IMR-90 (cell line): Measurements from ENCODE around the gene SLC39A11.

Source experiments
- CEBPB ChIP-seq: IDR thresholded peaks from 2 replicates; pipeline ENCODE4 v1.6.1; 2012; ENCODE audit warnings: low read depth, low read length, improper control_type of control experiment
- CHD1 ChIP-seq: IDR thresholded peaks from 2 replicates; pipeline ENCODE4 v1.6.1; 2012; ENCODE audit warnings: low read depth, low read length, improper control_type of control experiment
- FOS ChIP-seq: fragments of 150-350 bp; IDR thresholded peaks from 2 replicates; pipeline ENCODE4 v1.6.1; 2016; ENCODE audit warnings: low read depth, low read length
- MAFK ChIP-seq: IDR thresholded peaks from 2 replicates; pipeline ENCODE4 v1.6.1; 2012; ENCODE audit warnings: low read depth, low read length, improper control_type of control experiment
- MAZ ChIP-seq: IDR thresholded peaks from 2 replicates; pipeline ENCODE4 v1.6.1; 2012; ENCODE audit warnings: low read depth, mild to moderate bottlenecking, low read length, improper control_type of control experiment, moderate library complexity, borderline replicate concordance
- NFE2L2 ChIP-seq: fragments of 150-350 bp; IDR thresholded peaks from 2 replicates; pipeline ENCODE4 v1.6.1; 2016; ENCODE audit warnings: low read depth, mild to moderate bottlenecking, low read length
- POLR2A ChIP-seq: IDR thresholded peaks from 2 replicates; pipeline ENCODE4 v1.6.1; 2012; ENCODE audit warnings: mild to moderate bottlenecking, low read depth, low read length
- RAD21 ChIP-seq: IDR thresholded peaks from 2 replicates; pipeline ENCODE4 v1.6.1; 2012; ENCODE audit warnings: low read length, improper control_type of control experiment
- RCOR1 ChIP-seq: IDR thresholded peaks from 2 replicates; pipeline ENCODE4 v1.6.1; 2012; ENCODE audit warnings: mild to moderate bottlenecking, low read length, improper control_type of control experiment; ENCODE audit not compliant: insufficient replicate concordance
- RFX5 ChIP-seq: IDR thresholded peaks from 2 replicates; pipeline ENCODE4 v1.8.0; 2012; ENCODE audit warnings: low read depth, mild to moderate bottlenecking, low read length, moderate library complexity
- SMC3 ChIP-seq: fragments of 150-350 bp; IDR thresholded peaks from 2 replicates; pipeline ENCODE4 v1.6.1; 2016; ENCODE audit warnings: low read depth, mild to moderate bottlenecking, antibody characterized with exemption, low read length, moderate library complexity
- TF ChIP-seq, protein P1 (sequence below): conservative IDR thresholded peaks from 2 replicates; pipeline ENCODE4 v1.5.1; 2012; ENCODE audit warnings: mild to moderate bottlenecking, low read depth, low read length, improper control_type of control experiment
- TF ChIP-seq, protein P2 (sequence below): fragments of 150-350 bp; IDR thresholded peaks from 2 replicates; pipeline ENCODE4 v1.6.1; 2017; ENCODE audit warnings: mild to moderate bottlenecking, antibody characterized with exemption, low read length, low read depth

DNA sequence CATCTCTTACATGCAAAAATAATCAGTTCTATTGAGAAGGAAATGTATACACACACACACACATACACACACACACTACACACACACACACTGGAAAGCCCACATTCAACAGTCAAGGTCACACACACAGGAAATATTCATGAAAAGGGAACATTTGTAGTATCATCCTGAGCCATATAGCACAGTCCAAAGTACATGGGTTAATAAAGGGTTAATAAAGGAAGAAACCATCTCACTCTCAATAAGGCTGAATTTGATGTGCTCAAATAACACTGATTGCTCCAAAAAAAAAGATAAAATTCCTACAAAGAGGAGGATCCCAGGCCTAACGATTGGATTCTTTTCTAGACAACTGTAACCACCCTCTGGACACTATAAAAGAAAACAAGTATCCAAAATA, 164.7 kb downstream of the SLC39A11 start:
- no peak for TF ChIP-seq SMC3
- no peak for TF ChIP-seq NFE2L2
- TF ChIP-seq, protein P1, sequence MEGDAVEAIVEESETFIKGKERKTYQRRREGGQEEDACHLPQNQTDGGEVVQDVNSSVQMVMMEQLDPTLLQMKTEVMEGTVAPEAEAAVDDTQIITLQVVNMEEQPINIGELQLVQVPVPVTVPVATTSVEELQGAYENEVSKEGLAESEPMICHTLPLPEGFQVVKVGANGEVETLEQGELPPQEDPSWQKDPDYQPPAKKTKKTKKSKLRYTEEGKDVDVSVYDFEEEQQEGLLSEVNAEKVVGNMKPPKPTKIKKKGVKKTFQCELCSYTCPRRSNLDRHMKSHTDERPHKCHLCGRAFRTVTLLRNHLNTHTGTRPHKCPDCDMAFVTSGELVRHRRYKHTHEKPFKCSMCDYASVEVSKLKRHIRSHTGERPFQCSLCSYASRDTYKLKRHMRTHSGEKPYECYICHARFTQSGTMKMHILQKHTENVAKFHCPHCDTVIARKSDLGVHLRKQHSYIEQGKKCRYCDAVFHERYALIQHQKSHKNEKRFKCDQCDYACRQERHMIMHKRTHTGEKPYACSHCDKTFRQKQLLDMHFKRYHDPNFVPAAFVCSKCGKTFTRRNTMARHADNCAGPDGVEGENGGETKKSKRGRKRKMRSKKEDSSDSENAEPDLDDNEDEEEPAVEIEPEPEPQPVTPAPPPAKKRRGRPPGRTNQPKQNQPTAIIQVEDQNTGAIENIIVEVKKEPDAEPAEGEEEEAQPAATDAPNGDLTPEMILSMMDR, result no peak
- TF ChIP-seq MAFK, result no peak
- no peak for TF ChIP-seq CEBPB
- TF ChIP-seq RCOR1, result no peak
- no peak for TF ChIP-seq RAD21
- TF ChIP-seq POLR2A, result no peak
- no peak for TF ChIP-seq FOS
- TF ChIP-seq RFX5, result no peak
- no peak for TF ChIP-seq MAZ
- no peak for TF ChIP-seq CHD1
- TF ChIP-seq, protein P2, sequence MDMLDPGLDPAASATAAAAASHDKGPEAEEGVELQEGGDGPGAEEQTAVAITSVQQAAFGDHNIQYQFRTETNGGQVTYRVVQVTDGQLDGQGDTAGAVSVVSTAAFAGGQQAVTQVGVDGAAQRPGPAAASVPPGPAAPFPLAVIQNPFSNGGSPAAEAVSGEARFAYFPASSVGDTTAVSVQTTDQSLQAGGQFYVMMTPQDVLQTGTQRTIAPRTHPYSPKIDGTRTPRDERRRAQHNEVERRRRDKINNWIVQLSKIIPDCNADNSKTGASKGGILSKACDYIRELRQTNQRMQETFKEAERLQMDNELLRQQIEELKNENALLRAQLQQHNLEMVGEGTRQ, result no peak
